SJCRH30 (cell line): ENCODE results near the gene OR5H1. TPM values are rescaled to one million over a fixed set of nuclear protein-coding genes. Genes with fewer than 3 reads are reported as not detected.

Source experiments
- DNase-seq, 2 experiments: peaks; one replicate each; pipeline ENCODE4 v3.0.0-alpha.2; 2015 to 2020
- H3K27ac ChIP-seq: fragments of 250-450 bp; sonication (Bioruptor Pico); 2 replicates; pipeline ENCODE4 v1.5.1; 2020; ENCODE audit warnings: mild to moderate bottlenecking, moderate library complexity
- H3K27me3 ChIP-seq: fragments of 250-450 bp; sonication (Bioruptor Pico); 2 replicates; pipeline ENCODE4 v1.5.1; 2020; ENCODE audit warnings: mild to moderate bottlenecking, moderate library complexity
- H3K36me3 ChIP-seq: fragments of 250-450 bp; sonication (Bioruptor Pico); 2 replicates; pipeline ENCODE4 v1.5.1; 2020; ENCODE audit warnings: mild to moderate bottlenecking, moderate library complexity
- H3K4me1 ChIP-seq: fragments of 250-450 bp; sonication (Bioruptor Pico); 2 replicates; pipeline ENCODE4 v1.5.1; 2020; ENCODE audit warnings: mild to moderate bottlenecking, moderate library complexity
- H3K4me3 ChIP-seq: fragments of 250-450 bp; sonication (Bioruptor Pico); 2 replicates; pipeline ENCODE4 v1.5.1; 2020; ENCODE audit warnings: mild to moderate bottlenecking, moderate library complexity
- H3K9me3 ChIP-seq: fragments of 250-450 bp; sonication (Bioruptor Pico); replicated peaks from 2 replicates; pipeline ENCODE4 v1.5.1; 2020; ENCODE audit warnings: mild to moderate bottlenecking, moderate library complexity
- total RNA-seq: library from RNA; depleted of rRNA; stranded (reverse); fragments of >200 nt; shearing (Covaris generic); gene quantifications from 2 replicates; pipeline ENCODE4 v1.2.3, GENCODE V29; 2014; rRNA removed

The OR5H1 gene
- total RNA-seq, 1 experiment from 2014 or later: not detected

- Histone ChIP-seq H3K9me3 (no peaks in the 10 kb centered on the region), H3K27me3 (no peaks in the 10 kb centered on the region; the same call in 1 of the 2 replicates), H3K36me3 (no peaks in the 10 kb centered on the region), H3K27ac (no peak overlapping the region), H3K4me3 (no peak overlapping the region), H3K4me1 (no peaks in the 10 kb centered on the region)
- DNase-seq: no peak
Observed at GRCh38 chr3:98151241-98151640, 20.7 kb downstream of the OR5H1 start.

- no peaks in the 10 kb centered on the region for H3K27me3 ChIP-seq
- no peaks in the 10 kb centered on the region for H3K9me3 ChIP-seq
- DNase-seq: no peak
- no peaks in the 10 kb centered on the region for H3K36me3 ChIP-seq
- no peaks in the 10 kb centered on the region for H3K4me1 ChIP-seq
- H3K4me3 ChIP-seq: no peak within 1 kb of the TSS
- no peak within 1 kb of the TSS for H3K27ac ChIP-seq
Observed at GRCh38 chr3:98166396-98166795, 35.9 kb downstream of the OR5H1 start, which contains the start of gene OR5H15. TSS of gene OR5H15 (plus strand) at chr3:98166696. CDS start at chr3:98168700, 2,004 bp downstream.

DNA sequence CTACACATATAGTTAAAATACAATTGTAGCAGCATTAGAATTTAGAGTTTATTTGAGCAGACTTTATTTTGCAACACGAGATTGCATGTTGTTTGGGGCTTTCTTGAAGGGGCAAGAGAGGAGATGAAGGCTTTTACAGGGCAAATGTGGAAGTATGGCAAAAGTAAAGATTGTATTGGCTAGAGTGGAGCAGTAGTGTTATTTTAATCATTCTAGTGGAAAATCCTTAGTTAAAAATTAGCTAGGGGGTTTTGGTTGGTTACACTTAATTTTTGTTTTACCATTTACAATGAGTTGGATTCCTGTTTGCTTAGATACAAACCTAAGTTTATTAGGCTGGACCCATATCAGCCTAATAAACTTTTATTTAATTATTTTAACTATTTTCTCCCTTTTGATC lies 40.5 kb downstream of the OR5H1 start:
- no peaks in the 10 kb centered on the region for H3K36me3 ChIP-seq
- H3K4me3 ChIP-seq: no peak overlapping the region
- DNase-seq: no peak
- no peak overlapping the region for H3K27ac ChIP-seq
- H3K27me3 ChIP-seq: no peaks in the 10 kb centered on the region
- H3K9me3 ChIP-seq: no peaks in the 10 kb centered on the region
- H3K4me1 ChIP-seq: no peaks in the 10 kb centered on the region; the same call in 1 of the 2 replicates

- no peaks in the 10 kb centered on the region for H3K27me3 ChIP-seq
- no peak overlapping the region for H3K27ac ChIP-seq
- DNase-seq: peak; percentile 27 to 38
- H3K4me1 ChIP-seq: no peaks in the 10 kb centered on the region; the same call in 1 of the 2 replicates
- H3K4me3 ChIP-seq: peak overlapping the region; percentile 25
- no peaks in the 10 kb centered on the region for H3K36me3 ChIP-seq
- H3K9me3 ChIP-seq: no peaks in the 10 kb centered on the region
Observed at GRCh38 chr3:98172621-98173020, 42.1 kb downstream of the OR5H1 start.

DNA sequence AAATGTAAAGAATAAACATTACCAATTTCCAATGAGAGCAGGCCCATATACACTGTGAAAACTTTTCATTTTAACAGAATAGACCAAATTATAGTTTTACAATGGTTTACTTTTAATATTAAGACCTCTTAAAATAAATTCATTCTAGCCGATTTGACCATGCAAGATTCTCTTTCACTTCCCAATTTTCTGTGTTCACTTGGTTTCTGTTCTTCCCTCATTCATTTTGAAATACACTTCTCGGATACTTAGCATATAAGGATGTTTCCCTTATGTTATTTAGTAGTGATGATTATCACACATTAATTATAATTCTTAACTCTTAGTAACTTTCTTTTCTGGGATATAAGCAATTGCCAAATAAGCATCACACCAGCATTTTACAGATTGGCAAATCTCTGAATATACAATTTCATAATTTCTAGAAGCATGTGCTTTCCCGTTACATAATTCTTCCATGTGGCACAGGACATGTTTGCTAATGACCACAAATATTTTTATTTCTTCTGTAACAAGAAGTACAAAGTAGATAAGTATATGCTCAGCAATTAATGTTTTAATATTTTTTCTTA lies 49.9 kb downstream of the OR5H1 start:
- Histone ChIP-seq H3K4me1 (no peaks in the 10 kb centered on the region), H3K27me3 (no peaks in the 10 kb centered on the region), H3K4me3 (no peak overlapping the region), H3K27ac (no peak overlapping the region), H3K36me3 (no peaks in the 10 kb centered on the region), H3K9me3 (no peaks in the 10 kb centered on the region)
- no peak for DNase-seq

DNA sequence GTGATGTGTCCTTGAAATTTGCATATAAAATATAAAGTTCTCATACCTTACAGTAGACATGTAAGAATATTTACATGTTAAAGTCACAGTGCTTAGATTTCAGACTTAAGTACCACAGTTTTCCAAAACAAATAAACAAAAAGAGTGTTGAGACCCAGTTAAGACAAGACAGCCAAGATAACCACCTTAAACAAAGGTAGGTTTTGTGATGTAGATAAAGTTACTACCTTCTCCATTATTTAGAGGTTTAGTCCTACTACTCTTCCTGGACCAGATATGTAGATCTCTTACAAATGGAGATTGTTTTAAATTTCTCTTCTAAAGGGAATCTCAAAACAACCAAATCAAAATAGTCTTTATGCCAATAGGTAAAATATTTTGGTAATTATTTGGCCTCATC lies 51.7 kb downstream of the OR5H1 start:
- Histone ChIP-seq H3K9me3 (no peaks in the 10 kb centered on the region), H3K27ac (no peak overlapping the region), H3K27me3 (no peaks in the 10 kb centered on the region), H3K36me3 (no peaks in the 10 kb centered on the region), H3K4me1 (no peaks in the 10 kb centered on the region), H3K4me3 (no peak overlapping the region)
- DNase-seq: no peak

GRCh38 chr3:98185180-98185579 lies 54.7 kb downstream of the OR5H1 start:
- no peaks in the 10 kb centered on the region for H3K4me1 ChIP-seq

More at GRCh38 chr3:98185180-98185579, 54.7 kb downstream of the OR5H1 start:
- DNase-seq: no peak
- H3K27me3 ChIP-seq: no peaks in the 10 kb centered on the region
- no peaks in the 10 kb centered on the region for H3K9me3 ChIP-seq
- no peak overlapping the region for H3K4me3 ChIP-seq
- H3K27ac ChIP-seq: no peak overlapping the region
- no peaks in the 10 kb centered on the region for H3K36me3 ChIP-seq

Other genes starting within 250 kb of the OR5H1 start
- 50.3 and 54.6 TPM in 2 replicates for gene RIOX2, start 158.3 kb upstream of the OR5H1 start, total RNA-seq
- 0.03 TPM in 1 of 2 replicates, not detected in the other for gene GABRR3, start 95.4 kb upstream of the OR5H1 start, total RNA-seq
- not detected in 2 replicates for gene OR5AC2, start 43.5 kb upstream of the OR5H1 start, total RNA-seq
- not detected in 2 replicates for gene OR5H14, start 16.8 kb downstream of the OR5H1 start, total RNA-seq
- gene OR5H15, start 36.0 kb downstream of the OR5H1 start, total RNA-seq: not detected in 2 replicates
- not detected in 2 replicates for gene OR5H6, start 133.5 kb downstream of the OR5H1 start, total RNA-seq
- gene OR5H2, start 151.8 kb downstream of the OR5H1 start, total RNA-seq: not detected in 2 replicates
- gene OR5K4, start 223.1 kb downstream of the OR5H1 start, total RNA-seq: not detected in 2 replicates